Measurements from ENCODE around the gene KIF1B. TPM values are rescaled to one million over a fixed set of nuclear protein-coding genes. Genes with fewer than 3 reads are reported as not detected.
"Not testable (repeated sequence)": the region's sequence is repeated elsewhere in the genome, so short reads cannot be mapped to it uniquely, and the experiment has no call there.

KIF1B gene
- total RNA-seq, 4 donors from 2014 or later: 63.1 to 83.8 (median 71.2) TPM

DNA sequence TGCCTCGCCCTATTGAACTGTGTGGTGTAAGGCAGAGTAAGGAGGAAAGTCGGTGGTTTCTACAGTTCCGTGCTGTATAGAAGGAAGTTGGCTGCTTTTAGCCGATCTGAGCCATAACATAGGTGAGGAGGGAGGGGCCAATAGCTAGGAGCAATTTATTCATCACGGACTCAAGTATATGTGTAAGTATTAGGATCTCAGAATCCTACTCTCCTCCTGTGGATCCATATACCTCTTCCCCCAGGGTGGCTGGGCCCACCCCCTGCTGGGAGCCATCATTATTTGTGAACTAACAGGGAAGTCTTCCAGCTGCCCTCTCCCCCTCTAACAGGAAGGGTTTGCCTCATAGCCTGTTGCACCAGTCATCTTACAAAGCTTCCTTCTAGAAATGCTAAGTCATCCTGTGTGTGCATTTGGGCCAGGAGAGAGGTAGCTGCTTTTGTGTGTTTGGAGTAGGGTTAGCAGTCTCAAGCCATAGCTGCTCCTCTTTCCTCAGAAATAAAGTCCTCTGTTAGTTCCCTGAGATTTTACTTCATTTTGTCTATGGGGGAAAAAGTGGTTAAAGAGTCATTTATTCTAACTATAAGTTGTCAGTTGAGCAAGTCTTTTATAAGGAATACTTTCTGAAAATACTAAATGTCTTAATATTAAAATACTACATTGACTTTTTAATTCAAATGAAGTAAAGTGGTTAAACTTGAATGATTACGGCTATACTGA lies 205.0 kb downstream of the KIF1B start:
- WGBS, 2 donors (ENCODE audit: low coverage in 1 of 2): 63 to 86% methylated on average over 4 to 6 of the region's 6 CpGs
- H3K27me3 ChIP-seq: no peaks in the 10 kb centered on the region
- TF ChIP-seq EP300 (IDR thresholded peaks at IDR 0.05) (no peak), POLR2AphosphoS5 (IDR thresholded peaks at IDR 0.05) (no peak), POLR2A (IDR thresholded peaks at IDR 0.05) (no peak)
- TF ChIP-seq, protein P1, sequence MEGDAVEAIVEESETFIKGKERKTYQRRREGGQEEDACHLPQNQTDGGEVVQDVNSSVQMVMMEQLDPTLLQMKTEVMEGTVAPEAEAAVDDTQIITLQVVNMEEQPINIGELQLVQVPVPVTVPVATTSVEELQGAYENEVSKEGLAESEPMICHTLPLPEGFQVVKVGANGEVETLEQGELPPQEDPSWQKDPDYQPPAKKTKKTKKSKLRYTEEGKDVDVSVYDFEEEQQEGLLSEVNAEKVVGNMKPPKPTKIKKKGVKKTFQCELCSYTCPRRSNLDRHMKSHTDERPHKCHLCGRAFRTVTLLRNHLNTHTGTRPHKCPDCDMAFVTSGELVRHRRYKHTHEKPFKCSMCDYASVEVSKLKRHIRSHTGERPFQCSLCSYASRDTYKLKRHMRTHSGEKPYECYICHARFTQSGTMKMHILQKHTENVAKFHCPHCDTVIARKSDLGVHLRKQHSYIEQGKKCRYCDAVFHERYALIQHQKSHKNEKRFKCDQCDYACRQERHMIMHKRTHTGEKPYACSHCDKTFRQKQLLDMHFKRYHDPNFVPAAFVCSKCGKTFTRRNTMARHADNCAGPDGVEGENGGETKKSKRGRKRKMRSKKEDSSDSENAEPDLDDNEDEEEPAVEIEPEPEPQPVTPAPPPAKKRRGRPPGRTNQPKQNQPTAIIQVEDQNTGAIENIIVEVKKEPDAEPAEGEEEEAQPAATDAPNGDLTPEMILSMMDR (IDR thresholded peaks at IDR 0.05): no peak
- H3K36me3 ChIP-seq: peaks cover 0 to 98% of the 10 kb centered on the region in 2 donors
- H3K4me3 ChIP-seq: no peak overlapping the region
- ATAC-seq: peak; percentile 71
- H3K4me1 ChIP-seq: no peaks in the 10 kb centered on the region
- H3K27ac ChIP-seq: peak overlapping the region in 3 of 4 donors; percentile 1 to 53 (median 19)
- H3K9me3 ChIP-seq: no peaks in the 10 kb centered on the region

DNA sequence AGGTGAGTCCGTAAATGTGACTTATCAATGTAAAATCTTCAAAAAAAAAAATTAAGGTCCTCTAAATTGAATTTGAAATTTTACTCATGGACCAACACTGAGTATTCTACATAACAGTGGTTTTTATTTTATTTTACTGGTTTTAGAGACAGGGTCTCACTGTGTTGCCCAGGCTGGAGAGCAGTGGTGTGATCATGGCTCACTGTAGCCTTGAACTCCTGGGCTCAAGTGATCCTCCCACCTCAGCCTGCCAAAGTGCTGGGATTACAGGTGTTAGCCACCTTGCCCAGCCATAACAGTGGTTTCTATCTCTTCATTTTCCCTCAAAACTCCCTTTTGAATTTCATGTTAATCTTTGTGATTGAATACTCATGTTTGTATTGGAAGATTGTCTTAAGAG lies 205.6 kb downstream of the KIF1B start:
- H3K4me3 ChIP-seq, ATAC-seq, H3K27me3 ChIP-seq, H3K9me3 ChIP-seq, H3K4me1 ChIP-seq: not testable (repeated sequence)
- Histone ChIP-seq H3K36me3 (peaks cover 0 to 98% of the 10 kb centered on the region in 2 donors), H3K27ac (peak overlapping the region in 1 of 4 donors; percentile 53)
- 78 to 80% methylated on average over 1 of the region's 1 CpG for WGBS, 2 donors (ENCODE audit: low coverage in 1 of 2)

DNA sequence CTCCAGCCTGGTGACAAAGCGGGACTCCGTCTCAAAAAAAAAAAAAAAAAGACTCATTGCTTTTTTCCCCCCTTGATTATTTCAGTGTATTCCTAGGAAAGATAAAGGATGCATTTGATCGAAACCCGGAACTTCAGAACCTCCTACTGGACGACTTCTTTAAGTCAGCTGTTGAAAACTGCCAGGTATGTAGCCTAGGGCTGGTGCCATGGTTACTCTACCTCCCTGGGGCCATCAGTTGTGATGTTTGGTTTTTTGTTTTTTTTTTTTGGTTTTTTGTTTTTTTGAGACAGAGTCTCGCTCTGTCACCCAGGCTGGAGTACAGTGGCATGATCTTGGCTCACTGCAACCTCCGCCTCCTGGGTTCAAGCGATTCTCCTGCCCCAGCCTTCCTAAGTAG lies 208.4 kb downstream of the KIF1B start:
- 81 to 88% methylated on average over 4 to 7 of the region's 8 CpGs for WGBS, 2 donors (ENCODE audit: low coverage in 1 of 2)
- H3K36me3 ChIP-seq: peaks cover 0 to 78% of the 10 kb centered on the region in 2 donors
- ATAC-seq, H3K27ac ChIP-seq, H3K27me3 ChIP-seq, H3K9me3 ChIP-seq, H3K4me3 ChIP-seq, H3K4me1 ChIP-seq: not testable (repeated sequence)

DNA sequence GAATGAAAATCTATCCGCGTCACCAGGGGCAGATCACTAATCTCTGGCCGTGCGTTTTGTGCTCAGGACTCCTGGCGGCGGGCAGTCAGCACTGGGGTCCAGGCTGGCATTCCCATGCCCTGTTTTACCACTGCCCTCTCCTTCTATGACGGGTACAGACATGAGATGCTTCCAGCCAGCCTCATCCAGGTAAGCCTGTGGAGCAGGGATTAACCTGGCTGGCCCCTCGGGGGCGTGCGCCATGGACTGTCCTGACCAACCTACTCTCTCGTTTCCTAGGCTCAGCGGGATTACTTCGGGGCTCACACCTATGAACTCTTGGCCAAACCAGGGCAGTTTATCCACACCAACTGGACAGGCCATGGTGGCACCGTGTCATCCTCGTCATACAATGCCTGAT lies 209.0 kb downstream of the KIF1B start:
- WGBS, 2 donors (ENCODE audit: low coverage in 1 of 2): 86 to 91% methylated on average over 4 to 10 of the region's 15 CpGs
- Histone ChIP-seq H3K4me3 (no peak overlapping the region), H3K36me3 (peaks cover 0 to 72% of the 10 kb centered on the region in 2 donors), H3K27ac (no peak overlapping the region), H3K9me3 (no peaks in the 10 kb centered on the region), H3K4me1 (no peaks in the 10 kb centered on the region), H3K27me3 (no peaks in the 10 kb centered on the region)
- ATAC-seq: no peak
- TF ChIP-seq POLR2AphosphoS5 (IDR thresholded peaks at IDR 0.05) (no peak), EP300 (IDR thresholded peaks at IDR 0.05) (no peak), POLR2A (IDR thresholded peaks at IDR 0.05) (no peak)
- TF ChIP-seq, protein P1 (IDR thresholded peaks at IDR 0.05): no peak

DNA sequence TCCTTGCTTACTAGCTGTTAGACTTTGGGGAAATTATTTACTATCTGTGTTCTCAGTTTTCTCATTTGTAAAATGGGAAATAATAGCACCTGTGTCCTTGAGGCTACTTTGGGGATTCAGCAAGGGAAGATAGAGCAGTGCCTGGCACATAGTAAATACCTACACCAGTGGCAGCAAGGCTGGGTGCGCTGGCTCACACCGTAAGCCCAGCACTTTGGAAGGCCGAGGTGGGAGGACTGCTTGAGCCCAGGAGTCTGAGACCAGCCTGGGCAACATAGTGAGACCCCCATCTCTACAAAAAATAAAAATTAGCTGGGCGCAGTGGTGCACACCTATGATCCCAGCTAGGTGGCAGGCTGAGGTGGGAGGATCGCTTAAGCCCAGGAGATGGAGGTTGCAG lies 211.3 kb downstream of the KIF1B start:
- H3K36me3 ChIP-seq: peaks cover 0 to 51% of the 10 kb centered on the region in 2 donors
- H3K27me3 ChIP-seq: no peaks in the 10 kb centered on the region
- no peaks in the 10 kb centered on the region for H3K4me1 ChIP-seq
- WGBS, 2 donors (ENCODE audit: low coverage in 1 of 2): 86% methylated on average over 2 of the region's 5 CpGs; no CpG with 5 or more reads in 1 of the 2 donors
- H3K4me3 ChIP-seq: no peak overlapping the region
- no peaks in the 10 kb centered on the region for H3K9me3 ChIP-seq
- no peak for ATAC-seq
- TF ChIP-seq POLR2AphosphoS5 (IDR thresholded peaks at IDR 0.05) (no peak), EP300 (IDR thresholded peaks at IDR 0.05) (no peak), POLR2A (IDR thresholded peaks at IDR 0.05) (no peak)
- TF ChIP-seq, protein P1 (IDR thresholded peaks at IDR 0.05): no peak
- H3K27ac ChIP-seq: no peak overlapping the region

DNA sequence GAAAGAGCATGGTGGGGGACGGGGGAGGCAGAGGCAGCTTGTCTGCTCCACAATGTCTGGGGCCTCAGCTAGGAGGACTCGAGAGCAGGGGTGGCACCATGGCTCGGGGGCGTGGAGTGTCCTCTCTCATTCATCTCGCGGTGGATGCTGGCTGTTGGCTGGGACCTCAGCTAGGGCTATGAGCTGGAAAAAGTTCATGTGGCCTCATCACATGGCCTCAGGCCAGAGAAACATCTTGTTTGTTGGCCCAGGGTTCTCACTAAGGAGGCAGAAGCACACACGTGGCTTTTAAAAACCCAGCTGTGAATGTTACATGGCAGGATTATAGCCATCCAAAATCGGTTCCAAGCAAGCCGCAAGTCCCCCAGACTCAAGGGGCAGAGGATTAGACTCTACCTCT lies 213.7 kb downstream of the KIF1B start:
- H3K9me3 ChIP-seq: no peaks in the 10 kb centered on the region
- ATAC-seq: peak; percentile 38
- no peaks in the 10 kb centered on the region for H3K27me3 ChIP-seq
- WGBS, 2 donors (ENCODE audit: low coverage in 1 of 2): 33% methylated on average over 1 of the region's 9 CpGs; no CpG with 5 or more reads in 1 of the 2 donors
- H3K4me1 ChIP-seq: peaks cover 0 to 7% (median 0%) of the 10 kb centered on the region in 3 donors
- TF ChIP-seq, protein P1 (IDR thresholded peaks at IDR 0.05): no peak
- TF ChIP-seq POLR2A (IDR thresholded peaks at IDR 0.05) (no peak), POLR2AphosphoS5 (IDR thresholded peaks at IDR 0.05) (no peak), EP300 (IDR thresholded peaks at IDR 0.05) (no peak)
- H3K27ac ChIP-seq: no peak overlapping the region
- no peak overlapping the region for H3K4me3 ChIP-seq
- H3K36me3 ChIP-seq: peaks cover 0 to 27% of the 10 kb centered on the region in 2 donors

Data from gastroesophageal sphincter (tissue), 4 donors.